NCI-H2227 treated with DMSO at 0.1 percent for 48 hours (cell line): ENCODE measurements around the gene GFER.
A peak's percentile ranks its signal among the peaks of the same experiment; 100 is the strongest.

Source experiments
- DNase-seq: peaks from one replicate; lab custom pipeline; 2025; lab: John Stamatoyannopoulos, UW

The GFER gene

DNA sequence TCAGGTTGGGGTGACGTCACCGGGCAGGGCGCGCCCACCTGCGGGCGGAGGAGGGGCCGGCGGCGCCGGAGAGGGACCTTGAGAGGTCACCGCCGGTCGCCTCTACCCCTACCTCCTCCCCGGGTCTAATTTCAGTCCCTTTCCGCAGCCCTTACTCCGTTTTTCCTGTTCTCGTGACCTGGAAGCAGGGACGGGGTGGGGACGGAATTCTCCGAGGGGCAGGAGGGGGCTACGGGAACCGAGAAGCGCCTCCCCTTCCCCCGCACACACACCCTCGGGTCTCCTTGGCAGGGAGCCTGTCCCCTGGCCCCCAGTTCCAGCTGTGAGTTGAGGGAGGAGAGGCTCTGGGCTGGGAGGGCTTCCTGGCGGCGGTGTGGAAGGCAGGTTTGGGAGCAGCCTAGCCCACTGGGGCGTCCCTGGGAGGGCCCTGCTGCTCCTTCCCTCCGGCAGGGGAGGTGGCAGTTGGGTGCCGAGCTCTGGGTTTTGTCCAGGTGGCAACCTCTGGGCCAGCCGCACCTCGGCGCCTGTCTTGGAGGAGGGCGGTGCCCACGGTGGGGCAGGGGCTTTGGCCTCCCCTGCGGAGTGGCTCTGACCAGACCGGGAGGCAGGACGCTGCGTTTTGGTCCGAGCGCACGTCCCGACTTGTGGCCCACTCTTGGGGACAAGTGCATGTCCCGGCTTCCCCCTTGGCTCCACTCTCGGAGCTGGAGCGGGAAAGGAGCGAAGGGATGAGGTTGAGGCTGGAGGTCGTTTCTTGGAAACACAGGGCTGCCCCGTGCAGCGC lies 6.5 kb downstream of the GFER start:
- DNase-seq: no peak

DNA sequence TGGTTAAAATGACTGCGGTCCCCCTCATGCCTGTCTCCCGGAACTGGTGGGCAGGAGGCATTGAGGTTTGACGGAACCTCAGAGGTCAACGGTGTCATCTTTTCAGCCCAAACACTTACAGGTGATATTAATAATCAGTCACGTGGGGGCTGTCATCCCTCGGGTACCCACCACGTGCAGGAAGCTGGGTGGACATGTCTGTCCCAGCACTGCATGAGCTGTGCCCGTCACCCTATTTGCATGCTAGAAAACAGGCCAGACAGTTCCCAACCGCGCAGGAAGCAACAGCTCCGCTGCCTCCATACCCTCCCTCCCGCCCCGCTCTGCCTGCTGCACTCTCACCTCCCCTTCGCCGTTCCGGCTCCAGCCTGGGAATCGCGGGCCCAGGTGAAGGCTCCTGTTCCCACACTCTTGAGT lies 7.2 kb downstream of the GFER start:
- DNase-seq: no peak

DNA sequence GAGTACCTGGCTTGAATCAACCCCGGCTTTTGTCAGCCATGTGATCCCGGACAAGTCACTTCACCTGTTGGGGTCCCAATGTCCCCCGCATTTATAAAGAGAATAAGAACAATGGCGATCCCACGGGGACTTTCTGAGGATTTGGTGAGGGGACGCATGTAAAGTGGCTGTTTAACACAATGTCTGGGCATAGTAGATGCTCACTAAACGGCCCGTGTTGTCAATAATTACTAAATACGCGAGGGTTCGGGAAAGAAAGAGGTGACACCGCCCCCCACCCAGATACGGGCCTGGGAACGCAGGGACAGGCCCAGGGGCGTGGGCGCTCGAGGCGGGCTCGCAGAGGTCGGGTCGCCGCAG lies 7.6 kb downstream of the GFER start:
- DNase-seq: no peak

DNA sequence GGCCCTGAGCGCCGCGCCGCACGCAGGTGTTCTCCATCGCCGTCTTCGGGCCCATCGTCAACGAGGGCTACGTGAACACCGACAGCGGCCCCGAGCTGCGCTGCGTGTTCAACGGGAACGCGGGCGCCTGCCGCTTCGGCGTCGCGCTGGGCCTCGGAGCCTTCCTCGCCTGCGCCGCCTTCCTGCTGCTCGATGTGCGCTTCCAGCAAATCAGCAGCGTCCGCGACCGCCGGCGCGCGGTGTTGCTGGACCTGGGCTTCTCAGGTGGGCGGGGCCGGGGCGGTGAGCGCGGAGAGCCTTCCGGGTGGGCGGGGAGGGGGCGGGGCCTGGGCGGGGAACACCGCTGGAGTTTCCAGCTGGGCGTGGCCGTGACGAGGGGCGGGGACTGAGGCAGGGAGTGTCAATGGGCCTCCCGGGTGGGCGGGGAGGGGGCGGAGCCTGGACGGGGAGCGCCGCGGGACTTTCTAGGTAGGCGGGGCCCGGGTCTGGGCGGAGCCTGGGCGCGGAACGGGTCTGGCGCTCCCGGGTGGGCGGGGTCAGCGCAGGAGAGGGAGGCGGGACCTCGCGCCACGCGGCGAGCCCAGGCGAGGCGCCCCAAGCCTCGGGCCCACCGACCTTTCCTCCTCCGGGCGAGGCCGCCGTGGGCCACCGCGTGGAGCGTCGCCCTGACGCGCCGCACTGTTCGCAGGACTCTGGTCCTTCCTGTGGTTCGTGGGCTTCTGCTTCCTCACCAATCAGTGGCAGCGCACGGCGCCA lies 8.1 kb downstream of the GFER start:
- no peak for DNase-seq

DNA sequence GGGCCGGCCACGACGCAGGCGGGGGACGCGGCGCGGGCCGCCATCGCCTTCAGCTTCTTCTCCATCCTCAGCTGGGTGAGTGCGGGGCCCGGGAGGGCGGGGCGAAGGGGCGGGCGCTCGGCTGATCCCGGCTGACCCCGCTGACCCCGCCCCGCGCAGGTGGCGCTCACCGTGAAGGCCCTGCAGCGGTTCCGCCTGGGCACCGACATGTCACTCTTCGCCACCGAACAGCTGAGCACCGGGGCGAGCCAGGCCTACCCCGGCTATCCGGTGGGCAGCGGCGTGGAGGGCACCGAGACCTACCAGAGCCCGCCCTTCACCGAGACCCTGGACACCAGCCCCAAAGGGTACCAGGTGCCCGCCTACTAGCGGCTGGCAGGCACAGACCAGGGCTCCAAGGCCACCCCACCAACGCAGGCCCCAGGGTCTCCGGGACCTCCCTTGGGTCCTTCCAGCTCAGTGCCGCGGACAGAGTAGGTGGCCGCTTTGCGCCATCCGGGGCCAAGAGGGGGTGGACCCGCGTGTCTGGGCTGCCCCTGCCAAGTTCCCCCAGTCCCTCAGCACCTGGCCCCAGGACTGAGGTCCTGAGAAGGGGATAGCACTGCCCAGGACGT lies 8.8 kb downstream of the GFER start:
- no peak for DNase-seq

DNA sequence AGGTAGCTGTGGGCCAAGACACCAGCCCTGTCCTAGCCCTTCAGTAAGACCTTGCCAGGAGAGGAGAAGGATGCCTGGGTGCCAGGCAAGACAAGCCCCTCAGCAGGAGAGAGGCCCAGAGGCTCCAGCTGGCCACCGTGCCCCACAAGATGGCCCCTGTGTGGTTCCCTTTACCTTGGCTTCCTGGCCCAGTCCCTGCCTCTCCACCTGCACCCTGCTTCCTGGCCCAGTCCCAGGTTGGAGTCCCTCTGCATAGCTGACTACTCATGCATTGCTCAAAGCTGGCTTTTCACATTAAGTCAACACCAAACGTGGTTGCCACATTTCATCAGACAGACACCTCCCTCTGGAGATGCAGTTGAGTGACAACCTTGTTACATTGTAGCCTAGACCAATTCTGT lies 9.7 kb downstream of the GFER start:
- DNase-seq: no peak

- no peak for DNase-seq
Measured at GRCh38 chr16:1997494-1998359, 13.7 kb downstream of the GFER start.

- DNase-seq: no peak
Measured at GRCh38 chr16:1998360-1998835, 14.4 kb downstream of the GFER start.

- no peak for DNase-seq
Measured at GRCh38 chr16:1998852-1999801, 15.1 kb downstream of the GFER start.

DNA sequence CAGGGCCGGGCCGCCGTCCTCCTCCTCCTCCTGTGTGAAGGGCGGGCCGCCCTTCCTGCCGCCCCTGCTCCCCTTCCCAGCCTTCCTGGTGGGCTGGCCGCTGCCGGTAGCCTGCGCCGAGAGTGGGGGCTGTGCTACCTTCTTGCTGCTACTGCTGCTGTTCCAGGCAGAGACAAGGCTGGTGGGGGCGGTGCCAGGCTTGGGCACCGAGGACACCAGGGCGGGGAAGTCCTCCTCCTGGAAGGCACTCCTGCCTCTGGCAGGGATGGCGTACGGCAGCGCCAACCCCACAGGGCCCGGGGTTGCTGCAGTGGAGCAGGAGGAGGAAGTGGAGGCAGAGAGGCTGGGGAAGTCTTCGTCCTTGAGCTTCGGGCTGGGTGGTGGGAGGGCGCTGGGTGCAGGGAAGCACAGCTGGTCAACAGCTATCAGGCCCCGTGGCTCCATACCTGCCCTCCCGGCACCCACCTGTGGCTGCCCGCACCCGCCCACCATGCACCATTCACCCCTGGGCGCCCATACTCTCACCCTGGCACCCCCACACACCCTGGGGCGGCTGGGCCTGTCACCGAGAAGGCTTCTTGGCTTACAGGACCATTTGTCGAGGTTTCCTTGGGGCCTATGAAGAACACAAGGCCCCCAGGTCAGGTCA lies 16.0 kb downstream of the GFER start:
- DNase-seq: no peak

GRCh38 chr16:2001035-2001434 lies 17.0 kb downstream of the GFER start:
- DNase-seq: no peak

DNA sequence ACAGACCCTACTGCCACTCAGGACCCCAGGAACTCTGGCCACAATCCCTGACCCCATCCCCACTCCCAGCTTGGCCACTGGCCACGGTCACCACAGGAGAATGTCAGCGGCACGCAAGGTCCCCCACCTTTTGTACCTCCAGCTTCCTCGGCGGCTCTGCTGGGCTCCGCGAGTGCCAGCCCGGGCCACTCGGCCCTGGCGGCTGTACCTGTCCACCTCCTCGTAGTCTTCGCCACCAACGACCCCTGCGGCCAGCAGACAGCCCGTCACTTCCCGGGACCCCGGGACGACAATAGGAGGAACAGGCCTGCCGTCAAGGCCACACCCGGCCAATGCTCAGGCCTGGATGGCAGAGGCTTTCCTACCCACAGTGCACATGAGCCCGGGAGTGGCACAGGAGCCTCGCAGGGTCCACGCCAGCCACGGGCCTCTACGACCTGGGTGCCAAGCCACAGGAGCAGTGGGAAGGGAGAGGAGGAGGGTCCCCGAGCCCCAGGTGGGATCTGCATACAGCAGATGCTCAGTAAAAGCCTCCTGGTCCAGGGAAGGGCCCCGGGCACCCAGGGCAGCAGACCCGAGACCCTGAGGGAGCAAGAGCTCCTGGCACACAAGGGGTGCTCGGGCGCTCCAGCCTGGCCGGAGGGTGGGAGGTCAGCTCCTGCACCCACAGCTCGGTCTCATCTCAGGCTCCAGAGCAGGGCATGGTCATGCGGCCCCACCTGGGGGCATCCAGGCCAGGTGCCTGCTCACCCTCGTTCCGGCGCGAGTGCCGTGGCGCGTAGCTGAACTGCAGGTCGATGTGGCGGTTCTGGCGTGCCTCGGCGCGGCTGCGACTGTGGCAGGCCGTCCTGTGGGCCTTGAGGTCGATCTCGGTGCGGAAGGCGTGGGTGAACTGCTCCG lies 17.7 kb downstream of the GFER start:
- no peak for DNase-seq

GRCh38 chr16:2002406-2003230 lies 18.6 kb downstream of the GFER start:
- DNase-seq: no peak

- DNase-seq: no peak
Measured at GRCh38 chr16:2003231-2003826, 19.3 kb downstream of the GFER start.

DNA sequence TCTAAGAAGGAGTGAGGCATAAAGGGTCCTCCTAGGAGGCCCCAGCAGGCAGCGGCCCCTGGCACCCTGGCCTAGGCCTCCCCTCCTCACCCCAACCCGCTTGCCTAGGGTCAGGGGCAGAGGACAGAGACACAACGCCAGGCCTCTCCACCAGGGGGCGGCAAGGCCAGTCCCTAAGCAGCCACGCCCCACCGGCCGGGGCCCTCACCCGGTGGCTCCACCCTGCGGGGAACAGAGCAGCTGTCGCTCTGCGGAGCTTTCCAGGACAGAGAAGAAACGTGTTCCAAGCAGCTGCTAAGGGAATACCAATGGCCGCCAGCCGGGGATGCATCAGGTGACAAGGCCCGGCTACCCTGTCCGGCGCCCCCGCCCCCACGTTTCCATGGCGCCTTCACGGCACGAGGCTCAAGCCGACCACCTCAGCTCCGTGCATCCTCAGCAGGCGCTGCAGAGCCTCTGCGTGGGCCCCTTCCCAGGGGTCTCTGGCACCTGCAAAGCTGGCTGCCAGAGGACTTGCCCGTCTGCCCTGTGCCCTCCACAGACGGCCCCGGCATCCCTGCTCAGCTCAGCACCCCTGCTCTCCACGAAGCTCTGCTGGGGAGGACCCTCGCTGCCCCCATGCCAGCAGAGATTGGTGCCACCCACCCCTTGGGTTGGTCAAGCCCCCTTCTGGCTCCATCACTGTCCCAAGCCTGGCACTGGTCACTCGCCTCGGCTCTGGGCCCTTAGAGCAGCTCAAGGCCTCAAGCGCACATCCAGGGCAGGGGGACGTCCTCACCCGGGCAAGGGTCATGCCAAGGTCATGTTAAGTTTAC lies 20.0 kb downstream of the GFER start:
- peak; percentile 80 for DNase-seq

GRCh38 chr16:2004795-2005517 lies 21.0 kb downstream of the GFER start:
- no peak for DNase-seq
